ENCODE measurements around the gene HOXD10.

The HOXD10 gene

GRCh38 chr2:176152350-176153181 lies 36.0 kb downstream of the HOXD10 start:
- no peak for DNase-seq

GRCh38 chr2:176154576-176155252 lies 38.1 kb downstream of the HOXD10 start:
- DNase-seq: no peak

GRCh38 chr2:176155356-176156044 lies 38.9 kb downstream of the HOXD10 start:
- no peak for DNase-seq

- DNase-seq: no peak
These were observed 39.8 kb downstream of the HOXD10 start for GRCh38 chr2:176156301-176156806.

GRCh38 chr2:176156807-176157498 lies 40.4 kb downstream of the HOXD10 start, which contains the start of gene HOXD3:
TSS of gene HOXD3 (plus strand) at chr2:176157307. CDS start at chr2:176169115, 11,808 bp downstream.
- DNase-seq: no peak

- no peak for DNase-seq
These were observed 41.1 kb downstream of the HOXD10 start for GRCh38 chr2:176157499-176158185.

- no peak for DNase-seq
These were observed 41.6 kb downstream of the HOXD10 start for GRCh38 chr2:176158186-176158591.

- DNase-seq: no peak
These were observed 42.5 kb downstream of the HOXD10 start for GRCh38 chr2:176158855-176159662.

GRCh38 chr2:176159663-176160250 lies 43.2 kb downstream of the HOXD10 start:
- no peak for DNase-seq

GRCh38 chr2:176160251-176160985 lies 43.8 kb downstream of the HOXD10 start:
- no peak for DNase-seq

- DNase-seq: no peak
These were observed 44.6 kb downstream of the HOXD10 start for GRCh38 chr2:176160986-176161824.

GRCh38 chr2:176161825-176162626 lies 45.4 kb downstream of the HOXD10 start:
- DNase-seq: no peak

GRCh38 chr2:176162911-176163671 lies 46.5 kb downstream of the HOXD10 start:
- DNase-seq: no peak

GRCh38 chr2:176163672-176164056 lies 47.1 kb downstream of the HOXD10 start:
- DNase-seq: no peak

GRCh38 chr2:176164201-176164600 lies 47.6 kb downstream of the HOXD10 start:
- DNase-seq: no peak

- DNase-seq: no peak
These were observed 48.2 kb downstream of the HOXD10 start for GRCh38 chr2:176164611-176165369.

Measured in RPMI8226 (cell line).